ENCODE data around the gene LAP3.
A peak's percentile ranks its signal among the peaks of the same experiment; 100 is the strongest.

The LAP3 gene

DNA sequence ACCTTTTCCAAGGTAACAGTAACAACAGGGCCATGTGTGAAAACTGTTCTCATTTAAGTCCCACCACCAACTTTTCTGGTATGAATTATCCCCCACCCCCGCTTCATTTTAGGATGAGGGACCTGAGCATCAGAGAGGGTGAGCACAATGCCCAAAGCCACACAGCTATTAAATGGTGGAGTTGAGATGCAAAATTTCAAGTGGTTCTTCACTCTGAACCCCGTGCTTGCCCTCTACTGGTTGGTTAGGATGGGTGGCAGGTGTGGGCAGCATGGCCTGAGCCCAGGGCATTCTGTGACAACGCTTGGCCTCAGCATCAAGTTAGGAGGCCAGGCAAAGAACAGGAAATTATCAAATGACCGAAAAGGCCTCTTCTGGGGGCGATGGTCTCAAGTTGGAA lies 70.9 kb downstream of the LAP3 start:
- TF ChIP-seq, protein P1, sequence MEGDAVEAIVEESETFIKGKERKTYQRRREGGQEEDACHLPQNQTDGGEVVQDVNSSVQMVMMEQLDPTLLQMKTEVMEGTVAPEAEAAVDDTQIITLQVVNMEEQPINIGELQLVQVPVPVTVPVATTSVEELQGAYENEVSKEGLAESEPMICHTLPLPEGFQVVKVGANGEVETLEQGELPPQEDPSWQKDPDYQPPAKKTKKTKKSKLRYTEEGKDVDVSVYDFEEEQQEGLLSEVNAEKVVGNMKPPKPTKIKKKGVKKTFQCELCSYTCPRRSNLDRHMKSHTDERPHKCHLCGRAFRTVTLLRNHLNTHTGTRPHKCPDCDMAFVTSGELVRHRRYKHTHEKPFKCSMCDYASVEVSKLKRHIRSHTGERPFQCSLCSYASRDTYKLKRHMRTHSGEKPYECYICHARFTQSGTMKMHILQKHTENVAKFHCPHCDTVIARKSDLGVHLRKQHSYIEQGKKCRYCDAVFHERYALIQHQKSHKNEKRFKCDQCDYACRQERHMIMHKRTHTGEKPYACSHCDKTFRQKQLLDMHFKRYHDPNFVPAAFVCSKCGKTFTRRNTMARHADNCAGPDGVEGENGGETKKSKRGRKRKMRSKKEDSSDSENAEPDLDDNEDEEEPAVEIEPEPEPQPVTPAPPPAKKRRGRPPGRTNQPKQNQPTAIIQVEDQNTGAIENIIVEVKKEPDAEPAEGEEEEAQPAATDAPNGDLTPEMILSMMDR (IDR thresholded peaks at IDR 0.05; ENCODE audit: insufficient read depth, low read length, poor library complexity, severe bottlenecking), result peak; percentile 22
- no peak for DNase-seq (ENCODE audit: extremely low read depth, insufficient read length)
- no peaks in the 10 kb centered on the region for H3K36me3 ChIP-seq (ENCODE audit: control insufficient read depth, insufficient read depth, low read length)
- no peak overlapping the region for H3K4me3 ChIP-seq (replicated peaks; ENCODE audit: low read depth, low read length)
- H3K27me3 ChIP-seq (replicated peaks; ENCODE audit: control insufficient read depth, insufficient read depth, low read length), result no peaks in the 10 kb centered on the region

DNA sequence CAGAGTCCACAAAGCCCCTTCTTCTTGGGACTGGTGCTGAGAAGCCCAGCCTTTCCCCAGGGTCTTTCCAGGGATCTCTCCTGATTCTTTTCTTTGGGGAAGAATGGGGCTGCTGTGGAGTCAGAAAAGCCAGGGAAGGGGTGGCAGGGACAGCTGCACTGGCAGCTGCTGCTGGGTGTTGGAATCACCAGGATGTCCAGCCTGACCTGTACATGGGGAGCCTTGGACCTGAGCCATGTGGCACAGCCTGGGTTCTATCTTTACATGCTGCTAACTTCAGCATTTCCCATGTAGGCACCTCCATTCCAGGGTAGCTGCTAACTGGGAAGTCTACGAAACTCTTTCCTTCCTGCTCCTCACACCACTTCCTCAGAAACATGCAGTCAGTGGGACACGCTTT lies 73.4 kb downstream of the LAP3 start:
- no peak for DNase-seq (ENCODE audit: extremely low read depth, insufficient read length)
- Histone ChIP-seq H3K27me3 (replicated peaks; ENCODE audit: control insufficient read depth, insufficient read depth, low read length) (no peaks in the 10 kb centered on the region), H3K4me3 (replicated peaks; ENCODE audit: low read depth, low read length) (no peak overlapping the region), H3K36me3 (ENCODE audit: control insufficient read depth, insufficient read depth, low read length) (no peaks in the 10 kb centered on the region)
- TF ChIP-seq, protein P1 (IDR thresholded peaks at IDR 0.05; ENCODE audit: insufficient read depth, low read length, poor library complexity, severe bottlenecking), result no peak

DNA sequence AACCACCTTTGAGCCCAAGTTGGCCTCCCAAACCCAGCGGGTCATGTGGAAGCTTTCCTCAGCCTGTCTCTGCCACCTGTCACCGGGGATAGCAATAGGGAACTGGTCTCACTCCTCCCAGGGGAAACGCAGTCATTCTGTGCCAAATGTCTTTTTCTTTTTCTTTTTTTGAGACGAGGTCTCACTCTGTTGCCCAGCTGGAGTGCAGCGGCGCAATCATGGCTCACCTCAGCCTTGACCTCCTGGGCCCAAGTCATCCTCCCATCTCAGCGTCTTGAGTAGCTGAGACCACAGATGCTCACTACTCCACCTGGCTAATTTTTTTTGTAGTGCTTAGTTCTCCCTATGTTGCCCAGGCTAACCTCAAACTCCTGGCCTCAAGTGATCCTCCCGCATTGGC lies 77.7 kb downstream of the LAP3 start:
- DNase-seq (ENCODE audit: extremely low read depth, insufficient read length), result no peak
- no peak overlapping the region for H3K4me3 ChIP-seq (replicated peaks; ENCODE audit: low read depth, low read length)
- TF ChIP-seq, protein P1 (IDR thresholded peaks at IDR 0.05; ENCODE audit: insufficient read depth, low read length, poor library complexity, severe bottlenecking), result no peak
- H3K27me3 ChIP-seq (replicated peaks; ENCODE audit: control insufficient read depth, insufficient read depth, low read length), result no peaks in the 10 kb centered on the region
- no peaks in the 10 kb centered on the region for H3K36me3 ChIP-seq (ENCODE audit: control insufficient read depth, insufficient read depth, low read length)

- TF ChIP-seq, protein P1 (IDR thresholded peaks at IDR 0.05; ENCODE audit: insufficient read depth, low read length, poor library complexity, severe bottlenecking), result no peak
- no peaks in the 10 kb centered on the region for H3K36me3 ChIP-seq (ENCODE audit: control insufficient read depth, insufficient read depth, low read length)
- DNase-seq (ENCODE audit: extremely low read depth, insufficient read length), result no peak
- H3K4me3 ChIP-seq (replicated peaks; ENCODE audit: low read depth, low read length), result no peak overlapping the region
- H3K27me3 ChIP-seq (replicated peaks; ENCODE audit: control insufficient read depth, insufficient read depth, low read length), result no peaks in the 10 kb centered on the region
These were observed 80.1 kb downstream of the LAP3 start for GRCh38 chr4:17657090-17657489.
